Measurements from ENCODE around the gene C10orf88. TPM values are rescaled to one million over a fixed set of nuclear protein-coding genes. Genes with fewer than 3 reads are reported as not detected.

Gene C10orf88
- total and polyA plus RNA-seq, 9 of the 15 experiments (the other 6 are each of a cell fraction or from before 2014, with no cell fraction given), result 2.5 to 9.6 (median 7.5) TPM

GRCh38 chr10:122980209-122981065 lies 26.4 kb upstream of the C10orf88 start, which contains the start of gene PSTK (continued):
- TF ChIP-seq, protein P1, sequence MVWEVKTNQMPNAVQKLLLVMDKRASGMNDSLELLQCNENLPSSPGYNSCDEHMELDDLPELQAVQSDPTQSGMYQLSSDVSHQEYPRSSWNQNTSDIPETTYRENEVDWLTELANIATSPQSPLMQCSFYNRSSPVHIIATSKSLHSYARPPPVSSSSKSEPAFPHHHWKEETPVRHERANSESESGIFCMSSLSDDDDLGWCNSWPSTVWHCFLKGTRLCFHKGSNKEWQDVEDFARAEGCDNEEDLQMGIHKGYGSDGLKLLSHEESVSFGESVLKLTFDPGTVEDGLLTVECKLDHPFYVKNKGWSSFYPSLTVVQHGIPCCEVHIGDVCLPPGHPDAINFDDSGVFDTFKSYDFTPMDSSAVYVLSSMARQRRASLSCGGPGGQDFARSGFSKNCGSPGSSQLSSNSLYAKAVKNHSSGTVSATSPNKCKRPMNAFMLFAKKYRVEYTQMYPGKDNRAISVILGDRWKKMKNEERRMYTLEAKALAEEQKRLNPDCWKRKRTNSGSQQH (CRISPR knock-in tag; IDR thresholded peaks at IDR 0.05), result no peak
- TF ChIP-seq MECOM (CRISPR knock-in tag; IDR thresholded peaks at IDR 0.05) (no peak), DIDO1 (tag; IDR thresholded peaks at IDR 0.05; ENCODE audit: low read depth) (peak; percentile 64), EHMT2 (IDR thresholded peaks at IDR 0.05) (no peak), KAT8 (IDR thresholded peaks at IDR 0.05; ENCODE audit: low read depth) (no peak), KLF1 (tag; IDR thresholded peaks at IDR 0.05) (no peak), NRF1 (conservative IDR thresholded peaks at IDR 0.05 in 1 of 2, IDR thresholded peaks at IDR 0.05 in 1 of 2) (peak; percentile 94 to 95), SUPT5H (IDR thresholded peaks at IDR 0.05) (peak; percentile 88), TARDBP (IDR thresholded peaks at IDR 0.05) (no peak), C11orf30 (IDR thresholded peaks at IDR 0.05; ENCODE audit: low read depth) (peak; percentile 95), NFE2 (IDR thresholded peaks at IDR 0.05; ENCODE audit: low read depth) (no peak), POLR2B (IDR thresholded peaks at IDR 0.05; ENCODE audit: low read depth, partially characterized antibody) (peak; percentile 81), ATF3 (IDR thresholded peaks at IDR 0.05) (peak; percentile 99), ATF3 (CRISPR knock-in tag; conservative IDR thresholded peaks at IDR 0.05) (peak; percentile 39; the same call in 1 of the 2 replicates), POLR2AphosphoS2 (IDR thresholded peaks at IDR 0.05; ENCODE audit: low read length) (no peak), SIN3B (IDR thresholded peaks at IDR 0.05; ENCODE audit: low read depth) (peak; percentile 94), CXXC5 (CRISPR knock-in tag; IDR thresholded peaks at IDR 0.05) (peak; percentile 85)
- TF ChIP-seq, protein P2, sequence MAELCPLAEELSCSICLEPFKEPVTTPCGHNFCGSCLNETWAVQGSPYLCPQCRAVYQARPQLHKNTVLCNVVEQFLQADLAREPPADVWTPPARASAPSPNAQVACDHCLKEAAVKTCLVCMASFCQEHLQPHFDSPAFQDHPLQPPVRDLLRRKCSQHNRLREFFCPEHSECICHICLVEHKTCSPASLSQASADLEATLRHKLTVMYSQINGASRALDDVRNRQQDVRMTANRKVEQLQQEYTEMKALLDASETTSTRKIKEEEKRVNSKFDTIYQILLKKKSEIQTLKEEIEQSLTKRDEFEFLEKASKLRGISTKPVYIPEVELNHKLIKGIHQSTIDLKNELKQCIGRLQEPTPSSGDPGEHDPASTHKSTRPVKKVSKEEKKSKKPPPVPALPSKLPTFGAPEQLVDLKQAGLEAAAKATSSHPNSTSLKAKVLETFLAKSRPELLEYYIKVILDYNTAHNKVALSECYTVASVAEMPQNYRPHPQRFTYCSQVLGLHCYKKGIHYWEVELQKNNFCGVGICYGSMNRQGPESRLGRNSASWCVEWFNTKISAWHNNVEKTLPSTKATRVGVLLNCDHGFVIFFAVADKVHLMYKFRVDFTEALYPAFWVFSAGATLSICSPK (IDR thresholded peaks at IDR 0.05; ENCODE audit: borderline replicate concordance), result no peak
- TF ChIP-seq, protein P3, sequence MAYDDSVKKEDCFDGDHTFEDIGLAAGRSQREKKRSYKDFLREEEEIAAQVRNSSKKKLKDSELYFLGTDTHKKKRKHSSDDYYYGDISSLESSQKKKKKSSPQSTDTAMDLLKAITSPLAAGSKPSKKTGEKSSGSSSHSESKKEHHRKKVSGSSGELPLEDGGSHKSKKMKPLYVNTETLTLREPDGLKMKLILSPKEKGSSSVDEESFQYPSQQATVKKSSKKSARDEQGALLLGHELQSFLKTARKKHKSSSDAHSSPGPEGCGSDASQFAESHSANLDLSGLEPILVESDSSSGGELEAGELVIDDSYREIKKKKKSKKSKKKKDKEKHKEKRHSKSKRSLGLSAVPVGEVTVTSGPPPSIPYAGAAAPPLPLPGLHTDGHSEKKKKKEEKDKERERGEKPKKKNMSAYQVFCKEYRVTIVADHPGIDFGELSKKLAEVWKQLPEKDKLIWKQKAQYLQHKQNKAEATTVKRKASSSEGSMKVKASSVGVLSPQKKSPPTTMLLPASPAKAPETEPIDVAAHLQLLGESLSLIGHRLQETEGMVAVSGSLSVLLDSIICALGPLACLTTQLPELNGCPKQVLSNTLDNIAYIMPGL (CRISPR knock-in tag; IDR thresholded peaks at IDR 0.05), result peak; percentile 85
- TF ChIP-seq, protein P4, sequence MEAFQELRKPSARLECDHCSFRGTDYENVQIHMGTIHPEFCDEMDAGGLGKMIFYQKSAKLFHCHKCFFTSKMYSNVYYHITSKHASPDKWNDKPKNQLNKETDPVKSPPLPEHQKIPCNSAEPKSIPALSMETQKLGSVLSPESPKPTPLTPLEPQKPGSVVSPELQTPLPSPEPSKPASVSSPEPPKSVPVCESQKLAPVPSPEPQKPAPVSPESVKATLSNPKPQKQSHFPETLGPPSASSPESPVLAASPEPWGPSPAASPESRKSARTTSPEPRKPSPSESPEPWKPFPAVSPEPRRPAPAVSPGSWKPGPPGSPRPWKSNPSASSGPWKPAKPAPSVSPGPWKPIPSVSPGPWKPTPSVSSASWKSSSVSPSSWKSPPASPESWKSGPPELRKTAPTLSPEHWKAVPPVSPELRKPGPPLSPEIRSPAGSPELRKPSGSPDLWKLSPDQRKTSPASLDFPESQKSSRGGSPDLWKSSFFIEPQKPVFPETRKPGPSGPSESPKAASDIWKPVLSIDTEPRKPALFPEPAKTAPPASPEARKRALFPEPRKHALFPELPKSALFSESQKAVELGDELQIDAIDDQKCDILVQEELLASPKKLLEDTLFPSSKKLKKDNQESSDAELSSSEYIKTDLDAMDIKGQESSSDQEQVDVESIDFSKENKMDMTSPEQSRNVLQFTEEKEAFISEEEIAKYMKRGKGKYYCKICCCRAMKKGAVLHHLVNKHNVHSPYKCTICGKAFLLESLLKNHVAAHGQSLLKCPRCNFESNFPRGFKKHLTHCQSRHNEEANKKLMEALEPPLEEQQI (IDR thresholded peaks at IDR 0.05), result peak; percentile 79
